Dedifferentiated amniotic fluid mesenchymal stem cell (primary cell): ENCODE measurements around the gene FAM168B.

Source experiments
- DNase-seq: peaks from one replicate; pipeline ENCODE4 v3.0.0-alpha.2; 2016; ENCODE audit errors: extremely low spot score

The FAM168B gene

GRCh38 chr2:131022731-131023130 is 70.5 kb downstream of the FAM168B start:
- no peak for DNase-seq

- peak; percentile 36 for DNase-seq
Measured at GRCh38 chr2:131016826-131017741, 76.2 kb downstream of the FAM168B start.

GRCh38 chr2:131015764-131016163 is 77.5 kb downstream of the FAM168B start:
- DNase-seq, result no peak

GRCh38 chr2:131014141-131014540 is 79.1 kb downstream of the FAM168B start:
- DNase-seq, result no peak

GRCh38 chr2:131011486-131011885 is 81.8 kb downstream of the FAM168B start:
- no peak for DNase-seq

GRCh38 chr2:131010566-131010965 is 82.7 kb downstream of the FAM168B start:
- no peak for DNase-seq

- no peak for DNase-seq
Measured at GRCh38 chr2:131009713-131010475, 83.4 kb downstream of the FAM168B start.

GRCh38 chr2:131008967-131009366 is 84.3 kb downstream of the FAM168B start:
- no peak for DNase-seq

GRCh38 chr2:131006561-131006960 is 86.7 kb downstream of the FAM168B start:
- DNase-seq, result no peak

- no peak for DNase-seq
Measured at GRCh38 chr2:131005216-131005935, 87.9 kb downstream of the FAM168B start.

- no peak for DNase-seq
Measured at GRCh38 chr2:131004446-131005209, 88.6 kb downstream of the FAM168B start.

GRCh38 chr2:130998561-130998960 is 94.7 kb downstream of the FAM168B start:
- DNase-seq, result no peak
